ENCODE measurements around the gene MYH14.

MYH14 gene

GRCh38 chr19:50290775-50291174 is 87.4 kb downstream of the MYH14 start:
- DNase-seq (ENCODE audit: low spot score): no peak

DNA sequence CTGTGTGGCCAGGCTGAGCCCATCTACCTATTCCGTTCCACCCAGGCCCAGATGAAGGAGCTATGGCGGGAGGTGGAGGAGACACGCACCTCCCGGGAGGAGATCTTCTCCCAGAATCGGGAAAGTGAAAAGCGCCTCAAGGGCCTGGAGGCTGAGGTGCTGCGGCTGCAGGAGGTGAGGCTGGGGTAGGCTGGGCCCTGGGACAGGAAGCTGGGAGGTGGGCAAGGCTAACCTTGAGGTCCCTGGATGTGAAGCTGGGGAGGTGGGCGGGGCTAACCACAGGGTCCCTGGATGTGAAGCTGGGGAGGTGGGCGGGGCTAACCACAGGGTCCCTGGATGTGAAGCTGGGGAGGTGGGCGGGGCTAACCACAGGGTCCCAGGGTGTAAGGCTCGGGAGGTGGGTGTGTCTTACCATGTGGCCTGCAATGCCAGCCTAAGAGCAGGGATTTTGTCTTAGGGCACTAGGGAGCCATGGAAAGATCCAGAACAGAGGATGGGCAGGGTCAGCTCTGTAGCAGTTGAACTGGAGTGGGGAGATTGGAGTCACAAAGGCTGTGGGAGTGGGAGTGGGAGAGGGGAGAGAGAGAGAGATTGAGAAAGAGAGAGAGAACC is 88.9 kb downstream of the MYH14 start:
- DNase-seq (ENCODE audit: low spot score): no peak

DNA sequence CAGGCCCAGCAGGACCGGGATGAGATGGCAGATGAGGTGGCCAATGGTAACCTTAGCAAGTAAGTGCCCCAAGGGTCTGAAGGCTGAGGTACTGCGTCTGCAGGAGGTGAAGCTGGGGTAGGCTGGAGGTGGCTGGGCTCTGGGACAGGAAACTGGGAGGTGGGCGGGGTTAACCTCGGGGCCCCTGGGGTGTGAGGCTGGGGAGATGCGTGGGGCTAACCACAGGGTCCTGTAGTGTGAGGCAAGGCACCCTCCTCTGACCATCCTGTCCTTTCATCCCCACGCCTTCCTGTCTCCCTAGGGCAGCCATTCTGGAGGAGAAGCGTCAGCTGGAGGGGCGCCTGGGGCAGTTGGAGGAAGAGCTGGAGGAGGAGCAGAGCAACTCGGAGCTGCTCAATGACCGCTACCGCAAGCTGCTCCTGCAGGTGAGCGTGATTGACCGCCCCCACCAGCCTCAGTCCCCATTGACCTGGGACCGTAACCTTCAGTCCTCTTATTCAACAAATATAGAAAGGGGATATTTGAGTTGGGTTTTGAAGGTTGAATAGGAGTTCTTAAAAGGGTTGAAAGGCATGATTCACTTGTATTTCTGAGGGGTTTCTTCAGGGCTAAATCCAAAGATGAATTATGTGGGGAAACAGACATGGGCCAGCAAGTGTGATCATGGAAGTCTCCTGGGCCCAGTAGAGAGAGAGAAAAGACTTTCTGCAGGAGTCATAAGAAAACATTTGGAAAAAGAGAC is 90.0 kb downstream of the MYH14 start:
- DNase-seq (ENCODE audit: low spot score): no peak

DNA sequence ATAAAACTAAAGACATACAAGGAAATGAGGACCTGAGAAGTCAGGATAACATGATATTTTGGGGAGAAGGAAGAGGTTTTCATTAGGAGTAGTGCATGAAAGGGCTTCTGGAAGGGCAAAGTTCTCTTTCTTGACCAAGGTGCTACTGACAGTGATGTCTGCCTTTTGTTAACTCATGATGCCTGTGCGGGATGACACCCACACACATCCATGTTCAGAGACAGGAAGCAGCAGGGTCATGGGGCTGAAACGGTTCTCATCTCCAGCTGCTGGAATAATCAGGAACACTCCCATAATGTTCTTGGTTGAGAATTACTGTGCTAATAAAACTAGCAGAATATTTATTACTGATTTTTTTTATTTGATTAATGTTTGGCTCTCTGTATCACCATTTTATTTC is 96.6 kb downstream of the MYH14 start:
- DNase-seq (ENCODE audit: low spot score): no peak

GRCh38 chr19:50300814-50301606 is 97.6 kb downstream of the MYH14 start:
- DNase-seq (ENCODE audit: low spot score): no peak

DNA sequence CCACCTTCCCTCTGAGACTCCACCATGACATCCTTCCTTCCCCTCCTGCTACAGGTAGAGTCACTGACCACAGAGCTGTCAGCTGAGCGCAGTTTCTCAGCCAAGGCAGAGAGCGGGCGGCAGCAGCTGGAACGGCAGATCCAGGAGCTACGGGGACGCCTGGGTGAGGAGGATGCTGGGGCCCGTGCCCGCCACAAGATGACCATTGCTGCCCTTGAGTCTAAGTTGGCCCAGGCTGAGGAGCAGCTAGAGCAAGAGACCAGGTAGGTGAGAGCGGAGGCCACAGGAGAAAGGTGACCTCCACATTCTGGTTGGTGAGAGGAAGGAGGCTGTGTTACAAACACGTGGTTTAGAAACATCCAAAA is 98.2 kb downstream of the MYH14 start:
- DNase-seq (ENCODE audit: low spot score): no peak

- no peak for DNase-seq (ENCODE audit: low spot score)
Observed at GRCh38 chr19:50303558-50303957, 100.1 kb downstream of the MYH14 start.

- DNase-seq (ENCODE audit: low spot score): no peak
Observed at GRCh38 chr19:50308991-50309390, 105.6 kb downstream of the MYH14 start.

GRCh38 chr19:50309396-50310125 is 106.1 kb downstream of the MYH14 start:
- no peak for DNase-seq (ENCODE audit: low spot score)

GRCh38 chr19:50310759-50311465 is 107.5 kb downstream of the MYH14 start:
- DNase-seq (ENCODE audit: low spot score): no peak

GRCh38 chr19:50311723-50312635 is 108.6 kb downstream of the MYH14 start:
- no peak for DNase-seq (ENCODE audit: low spot score)

- DNase-seq (ENCODE audit: low spot score): no peak
Observed at GRCh38 chr19:50312967-50313811, 109.8 kb downstream of the MYH14 start.

DNA sequence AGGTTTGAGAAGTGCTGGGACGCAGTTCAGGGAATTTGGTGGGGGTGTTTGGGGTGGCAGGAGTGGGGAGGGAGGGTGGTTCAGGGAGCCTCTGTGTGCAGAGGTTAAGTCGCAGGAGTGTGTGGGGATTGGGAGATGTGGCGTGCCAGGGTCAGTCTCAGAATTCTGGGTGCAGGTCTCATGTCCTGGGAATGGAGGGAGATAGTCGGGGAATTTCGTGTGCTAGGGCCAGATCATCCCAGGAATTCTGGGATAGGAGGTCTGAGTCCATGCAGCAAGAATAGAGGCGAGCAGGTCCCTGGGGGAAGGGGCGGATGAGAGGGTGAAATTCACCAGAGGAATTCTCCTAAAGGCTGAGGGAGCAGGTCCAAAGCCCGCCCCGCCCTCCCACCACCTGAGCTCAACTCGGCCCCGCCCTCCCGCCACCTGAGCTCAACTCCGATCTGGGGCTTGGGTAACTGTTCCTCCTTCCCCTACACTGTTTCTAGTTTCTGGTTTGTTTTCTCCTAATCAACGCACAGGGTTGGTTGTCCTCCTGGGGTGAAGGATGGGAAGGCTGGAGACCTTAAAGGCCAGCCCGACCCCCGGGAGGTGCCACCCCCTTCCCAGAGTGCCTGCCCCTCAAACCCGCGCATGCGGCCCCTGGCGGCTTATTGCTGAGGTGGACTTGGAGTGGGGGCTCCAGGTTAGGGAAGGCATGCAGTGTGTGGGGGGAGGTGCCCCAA is 110.6 kb downstream of the MYH14 start:
- no peak for DNase-seq (ENCODE audit: low spot score)

GRCh38 chr19:50314724-50315708 is 111.6 kb downstream of the MYH14 start:
- no peak for DNase-seq (ENCODE audit: low spot score)

GRCh38 chr19:50315773-50316448 is 112.5 kb downstream of the MYH14 start:
- no peak for DNase-seq (ENCODE audit: low spot score)

DNA sequence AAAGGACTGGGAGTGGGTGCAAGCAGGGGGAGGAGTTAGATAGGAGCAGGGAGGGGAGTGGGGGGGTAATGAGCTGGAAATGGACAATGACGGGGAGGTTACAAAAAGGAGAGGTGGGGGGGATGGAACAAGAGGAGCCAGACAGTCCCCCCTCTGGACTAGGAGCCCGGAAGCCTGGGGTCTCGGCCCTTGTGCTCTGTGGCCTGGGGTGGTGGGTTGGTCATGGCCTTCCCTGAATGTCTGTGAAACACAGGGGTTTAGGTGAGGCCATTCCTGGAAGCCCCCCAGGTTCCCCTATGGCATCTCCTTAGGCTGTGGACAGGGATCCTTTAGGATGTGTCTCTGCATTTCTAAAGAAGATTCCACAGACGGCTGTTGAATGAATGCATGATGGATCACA is 113.7 kb downstream of the MYH14 start:
- DNase-seq (ENCODE audit: low spot score): no peak

DNA sequence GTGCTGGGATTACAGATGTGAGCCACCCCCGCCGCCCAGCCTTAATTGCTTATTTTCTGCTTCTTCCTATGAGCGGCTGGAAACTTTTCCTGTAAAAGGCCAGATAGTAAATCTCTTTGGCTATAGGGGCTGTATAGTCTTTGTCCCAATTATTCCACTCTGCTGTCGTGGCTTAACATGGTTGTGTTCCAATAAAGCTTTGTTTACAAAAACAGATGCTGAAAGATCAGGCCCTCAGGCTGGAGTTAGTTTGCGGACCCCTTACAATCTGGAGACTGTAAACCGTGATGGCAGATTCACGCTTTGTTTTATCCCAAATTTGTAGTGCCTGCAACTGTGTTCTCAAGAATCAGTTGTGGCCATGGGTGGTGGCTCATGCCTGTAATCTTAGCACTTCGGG is 115.0 kb downstream of the MYH14 start:
- DNase-seq (ENCODE audit: low spot score): no peak
